ENCODE results near the gene TNC.
"Not testable (repeated sequence)": the region's sequence is repeated elsewhere in the genome, so short reads cannot be mapped to it uniquely, and the experiment has no call there.

TNC gene

GRCh38 chr9:115134941-115135340 is 17.0 kb upstream of the TNC start:
- no peak for DNase-seq

GRCh38 chr9:115133649-115134048 is 15.7 kb upstream of the TNC start:
- peak; percentile 35 for DNase-seq

- DNase-seq = no peak
Observed at GRCh38 chr9:115132648-115133047, 14.7 kb upstream of the TNC start.

- no peak for DNase-seq
Observed at GRCh38 chr9:115130176-115130575, 12.2 kb upstream of the TNC start.

- DNase-seq = not testable (repeated sequence)
Observed at GRCh38 chr9:115128726-115129125, 10.8 kb upstream of the TNC start.

- peak; percentile 33 for DNase-seq
Observed at GRCh38 chr9:115127191-115127817, 9.3 kb upstream of the TNC start.

GRCh38 chr9:115126404-115126803 is 8.4 kb upstream of the TNC start:
- DNase-seq = no peak

- no peak for DNase-seq
Observed at GRCh38 chr9:115122937-115123336, 5.0 kb upstream of the TNC start.

GRCh38 chr9:115121181-115121580 is 3.2 kb upstream of the TNC start:
- DNase-seq = no peak

- DNase-seq = peak; percentile 67
Observed at GRCh38 chr9:115118879-115119218, 892 bp upstream of the TNC start.

GRCh38 chr9:115116421-115117284 is 1.3 kb downstream of the TNC start:
- no peak for DNase-seq

- peak; percentile 56 for DNase-seq
Observed at GRCh38 chr9:115115924-115116323, 2.0 kb downstream of the TNC start.

- DNase-seq = no peak
Observed at GRCh38 chr9:115115117-115115880, 2.7 kb downstream of the TNC start.

GRCh38 chr9:115114546-115114945 is 3.4 kb downstream of the TNC start:
- DNase-seq = no peak

GRCh38 chr9:115114084-115114483 is 3.9 kb downstream of the TNC start:
- no peak for DNase-seq

- DNase-seq = no peak
Observed at GRCh38 chr9:115111874-115112273, 6.1 kb downstream of the TNC start.

- DNase-seq = no peak
Observed at GRCh38 chr9:115109486-115109885, 8.5 kb downstream of the TNC start.

GRCh38 chr9:115107701-115108100 is 10.3 kb downstream of the TNC start:
- no peak for DNase-seq

- no peak for DNase-seq
Observed at GRCh38 chr9:115106642-115107041, 11.3 kb downstream of the TNC start.

GRCh38 chr9:115106001-115106400 is 12.0 kb downstream of the TNC start:
- DNase-seq = no peak

- no peak for DNase-seq
Observed at GRCh38 chr9:115104908-115105307, 13.0 kb downstream of the TNC start.

- no peak for DNase-seq
Observed at GRCh38 chr9:115103746-115104477, 14.0 kb downstream of the TNC start.

GRCh38 chr9:115099901-115100300 is 18.1 kb downstream of the TNC start:
- DNase-seq = no peak
